IMR-90 (cell line): ENCODE measurements around the gene ERMP1. TPM values are rescaled to one million over a fixed set of nuclear protein-coding genes. Genes with fewer than 3 reads are reported as not detected.

Experiments
- ATAC-seq: fragments of 200-7000 bp; cut with Tn5 transposase; 2 replicates; pipeline ENCODE4 v1.9.1; 2020; ENCODE audit warnings: low read depth, mild to moderate bottlenecking, moderate library complexity
- BruUV-seq: library from RNA; stranded (reverse); fragments of 400-500 nt; replicated peaks from 2 replicates; lab custom pipeline; 2021; lab: Mats Ljungman, UMichigan
- CTCF ChIA-PET: fragments of 300-600 bp; formaldehyde crosslinking; extraction: SDS; loops from one replicate; lab custom pipeline; 2021; ENCODE audit warnings: antibody characterized with exemption; lab: Yijun Ruan, JAX
- POLR2A ChIA-PET: fragments of 300-600 bp; sonication (Branson Sonifier 250); formaldehyde crosslinking; loops from one replicate; lab custom pipeline; 2022; ENCODE audit warnings: antibody characterized with exemption; ENCODE audit not compliant: unreplicated experiment; lab: Charles Lee
- DNase-seq: peaks from one replicate; pipeline ENCODE4 v3.0.0; 2013
- H2AFZ ChIP-seq: replicated peaks from 2 replicates; pipeline ENCODE3; 2013; ENCODE audit warnings: low read length, mild to moderate bottlenecking; ENCODE audit not compliant: poor library complexity
- H2AK5ac ChIP-seq: 2 replicates; pipeline ENCODE4 v1.6.1; 2013; ENCODE audit warnings: low read depth, low read length, inconsistent platforms
- H2AK9ac ChIP-seq: replicated peaks from 2 replicates; pipeline ENCODE3; 2013; ENCODE audit warnings: mild to moderate bottlenecking, low read depth, low read length, moderate library complexity; ENCODE audit not compliant: poor library complexity
- H2BK120ac ChIP-seq: 2 replicates; pipeline ENCODE4 v1.6.1; 2013; ENCODE audit warnings: low read depth, low read length, inconsistent platforms
- H2BK15ac ChIP-seq: 3 replicates; pipeline ENCODE4 v1.6.1; 2013; ENCODE audit warnings: low read depth, low read length, inconsistent platforms
- H2BK20ac ChIP-seq: 2 replicates; pipeline ENCODE4 v1.6.1; 2013; ENCODE audit warnings: low read depth, mild to moderate bottlenecking, inconsistent platforms, low read length, moderate library complexity
- H2BK5ac ChIP-seq: 2 replicates; pipeline ENCODE4 v1.6.1; 2013; ENCODE audit warnings: mild to moderate bottlenecking, low read depth, low read length, inconsistent platforms; ENCODE audit not compliant: poor library complexity, severe bottlenecking
- H3K14ac ChIP-seq: replicated peaks from 2 replicates; pipeline ENCODE4 v1.6.1; 2013; ENCODE audit warnings: low read depth, low read length, inconsistent platforms
- H3K18ac ChIP-seq: 2 replicates; pipeline ENCODE4 v1.6.1; 2013; ENCODE audit warnings: low read depth, low read length, control low read depth
- H3K23ac ChIP-seq: 2 replicates; pipeline ENCODE4 v1.6.1; 2013; ENCODE audit warnings: low read depth, low read length, inconsistent platforms
- H3K27ac ChIP-seq: 2 replicates; pipeline ENCODE4 v1.5.1; 2013; ENCODE audit warnings: mild to moderate bottlenecking, control low read depth, low read length; ENCODE audit not compliant: insufficient read depth
- H3K27me3 ChIP-seq: 2 replicates; pipeline ENCODE4 v1.6.1; 2013; ENCODE audit warnings: low read length; ENCODE audit not compliant: control insufficient read depth, insufficient read depth
- H3K36me3 ChIP-seq: 2 replicates; pipeline ENCODE4 v1.6.1; 2013; ENCODE audit warnings: low read length, mixed read lengths; ENCODE audit not compliant: control insufficient read depth, insufficient read depth
- H3K4ac ChIP-seq: 2 replicates; pipeline ENCODE4 v1.6.1; 2013; ENCODE audit warnings: low read depth, low read length, inconsistent platforms
- H3K4me1 ChIP-seq: 2 replicates; pipeline ENCODE4 v1.6.1; 2013; ENCODE audit warnings: low read length, mixed read lengths; ENCODE audit not compliant: control insufficient read depth, insufficient read depth
- H3K4me2 ChIP-seq: 2 replicates; pipeline ENCODE4 v1.6.1; 2013; ENCODE audit warnings: low read depth, mild to moderate bottlenecking, control low read depth, low read length, moderate library complexity
- H3K4me3 ChIP-seq: 2 replicates; pipeline ENCODE4 v1.5.1; 2013; ENCODE audit warnings: low read depth, mild to moderate bottlenecking, control low read depth, low read length, moderate library complexity; ENCODE audit not compliant: insufficient read depth
- H3K56ac ChIP-seq: 2 replicates; pipeline ENCODE4 v1.6.1; 2013; ENCODE audit warnings: low read length, inconsistent platforms; ENCODE audit not compliant: insufficient read depth; ENCODE audit errors: extremely low read depth
- H3K79me1 ChIP-seq, 2 experiments: 2 replicates each; pipeline ENCODE4 v1.6.1; 2013; ENCODE audit warnings: low read length in 2 of 2, inconsistent platforms in 1 of 2, low read depth in 1 of 2
- H3K9ac ChIP-seq: 2 replicates; pipeline ENCODE4 v1.6.1; 2013; ENCODE audit warnings: low read depth, low read length, control low read depth
- H3K9me1 ChIP-seq: 2 replicates; pipeline ENCODE4 v1.6.1; 2013; ENCODE audit warnings: low read length, inconsistent platforms; ENCODE audit not compliant: insufficient read depth
- H3K9me3 ChIP-seq: 2 replicates; pipeline ENCODE4 v1.6.1; 2013; ENCODE audit warnings: low read length; ENCODE audit not compliant: control insufficient read depth, insufficient read depth
- H4K20me1 ChIP-seq: 2 replicates; pipeline ENCODE4 v1.6.1; 2013; ENCODE audit warnings: low read length, inconsistent platforms; ENCODE audit not compliant: insufficient read depth
- H4K5ac ChIP-seq: 2 replicates; pipeline ENCODE4 v1.6.1; 2013; ENCODE audit warnings: mild to moderate bottlenecking, low read depth, low read length, control low read depth
- H4K8ac ChIP-seq, 2 experiments: 2 replicates each; pipeline ENCODE4 v1.6.1; 2013; ENCODE audit warnings: low read depth in 2 of 2, low read length in 2 of 2, control low read depth in 1 of 2, inconsistent platforms in 1 of 2
- H4K91ac ChIP-seq: 2 replicates; pipeline ENCODE4 v1.6.1; 2013; ENCODE audit warnings: low read depth, low read length, inconsistent platforms; ENCODE audit not compliant: insufficient read depth
- BHLHE40 ChIP-seq: fragments of 150-350 bp; IDR thresholded peaks from 2 replicates; pipeline ENCODE4 v1.6.1; 2016; ENCODE audit warnings: mild to moderate bottlenecking, low read depth, low read length
- CEBPB ChIP-seq: IDR thresholded peaks from 2 replicates; pipeline ENCODE4 v1.6.1; 2012; ENCODE audit warnings: low read depth, low read length, improper control_type of control experiment
- CHD1 ChIP-seq: IDR thresholded peaks from 2 replicates; pipeline ENCODE4 v1.6.1; 2012; ENCODE audit warnings: low read depth, low read length, improper control_type of control experiment
- CTCF ChIP-seq: conservative IDR thresholded peaks from 2 replicates; pipeline ENCODE4 v1.5.1; 2012; ENCODE audit warnings: mild to moderate bottlenecking, low read depth, low read length, improper control_type of control experiment
- ELK1 ChIP-seq: fragments of 150-350 bp; IDR thresholded peaks from 2 replicates; pipeline ENCODE4 v1.6.1; 2016; ENCODE audit warnings: low read depth, mild to moderate bottlenecking, low read length, moderate library complexity, borderline replicate concordance
- FOS ChIP-seq: fragments of 150-350 bp; IDR thresholded peaks from 2 replicates; pipeline ENCODE4 v1.6.1; 2016; ENCODE audit warnings: low read depth, low read length
- MAFK ChIP-seq: IDR thresholded peaks from 2 replicates; pipeline ENCODE4 v1.6.1; 2012; ENCODE audit warnings: low read depth, low read length, improper control_type of control experiment
- MAZ ChIP-seq: IDR thresholded peaks from 2 replicates; pipeline ENCODE4 v1.6.1; 2012; ENCODE audit warnings: low read depth, mild to moderate bottlenecking, low read length, improper control_type of control experiment, moderate library complexity, borderline replicate concordance
- MXI1 ChIP-seq: IDR thresholded peaks from 2 replicates; pipeline ENCODE4 v1.6.1; 2012; ENCODE audit warnings: low read depth, mild to moderate bottlenecking, low read length, moderate library complexity, borderline replicate concordance
- NFE2L2 ChIP-seq: fragments of 150-350 bp; IDR thresholded peaks from 2 replicates; pipeline ENCODE4 v1.6.1; 2016; ENCODE audit warnings: low read depth, mild to moderate bottlenecking, low read length
- POLR2A ChIP-seq: IDR thresholded peaks from 2 replicates; pipeline ENCODE4 v1.6.1; 2012; ENCODE audit warnings: mild to moderate bottlenecking, low read depth, low read length
- RAD21 ChIP-seq: IDR thresholded peaks from 2 replicates; pipeline ENCODE4 v1.6.1; 2012; ENCODE audit warnings: low read length, improper control_type of control experiment
- RCOR1 ChIP-seq: IDR thresholded peaks from 2 replicates; pipeline ENCODE4 v1.6.1; 2012; ENCODE audit warnings: mild to moderate bottlenecking, low read length, improper control_type of control experiment; ENCODE audit not compliant: insufficient replicate concordance
- RFX5 ChIP-seq: IDR thresholded peaks from 2 replicates; pipeline ENCODE4 v1.8.0; 2012; ENCODE audit warnings: low read depth, mild to moderate bottlenecking, low read length, moderate library complexity
- SMC3 ChIP-seq: fragments of 150-350 bp; IDR thresholded peaks from 2 replicates; pipeline ENCODE4 v1.6.1; 2016; ENCODE audit warnings: low read depth, mild to moderate bottlenecking, antibody characterized with exemption, low read length, moderate library complexity
- USF2 ChIP-seq: fragments of 150-350 bp; IDR thresholded peaks from 2 replicates; pipeline ENCODE4 v1.6.1; 2017; ENCODE audit warnings: mild to moderate bottlenecking, antibody characterized with exemption, low read length, low read depth
- WGBS, 2 experiments: methylation state at CpG; one replicate each; pipeline versions ENCODE4 v1.1.5 to v1.1.7; 2013; ENCODE audit warnings: missing lambda C conversion rate in 2 of 2; ENCODE audit not compliant: insufficient read length in 1 of 2; ENCODE audit errors: extremely low coverage in 2 of 2; 5-methylcytosine and 5-hydroxymethylcytosine counted together
- dilution Hi-C: fragments of 300-500 bp; cut with HindIII; formaldehyde crosslinking; loops from one replicate; pipeline ENCODE4 v1.14.3; 2018; ENCODE audit warnings: low sequenced_read_pairs; ENCODE audit not compliant: unreplicated experiment
- in situ Hi-C: fragments of 300-500 bp; cut with MboI; formaldehyde crosslinking; loops from 3 replicates; pipeline ENCODE4 v1.14.3; 2019; ENCODE audit warnings: low sequenced_read_pairs, inconsistent platforms, mixed read lengths
- intact Hi-C: fragments of 100-400 bp; cut with micrococcal nuclease; formaldehyde crosslinking; loops from 2 replicates; pipeline ENCODE4 v1.10.0; 2022
- polyA plus RNA-seq, 3 experiments: library from polyadenylated mRNA; depleted of rRNA; stranded (reverse); fragments of >200 nt; gene quantifications; 2 replicates each; pipeline ENCODE4 v1.2.3, GENCODE V29; 2012; ENCODE audit warnings: low replicate concordance in 1 of 3
- total RNA-seq: library from RNA; depleted of rRNA; stranded (reverse); fragments of >200 nt; gene quantifications from 2 replicates; pipeline ENCODE4 v1.2.3, GENCODE V29; 2012

ERMP1 gene
- total and polyA plus RNA-seq, 2 of the 4 experiments (the other 2 are of a cell fraction), result 2.2 to 4.7 TPM

- no peak overlapping the region for H4K8ac ChIP-seq
- in situ Hi-C loops, result no loop called here
- no peak for DNase-seq
- no peak overlapping the region for H3K56ac ChIP-seq
- H3K4me1 ChIP-seq, result peaks cover 2% of the 10 kb centered on the region; the same call in 1 of the 2 replicates
- H2BK15ac ChIP-seq, result no peak overlapping the region
- H3K4me2 ChIP-seq, result no peak overlapping the region
- H3K27ac ChIP-seq, result no peak overlapping the region
- dilution Hi-C loops, result no loop called here
- H2AFZ ChIP-seq, result no peak overlapping the region
- WGBS, 2 experiments, result no CpG with 5 or more reads among the region's 3 CpGs
- no peak overlapping the region for H2BK5ac ChIP-seq
- no peak overlapping the region for H3K14ac ChIP-seq
- no peaks in the 10 kb centered on the region for H3K9me3 ChIP-seq
- no peak overlapping the region for H3K23ac ChIP-seq
- H3K27me3 ChIP-seq, result peaks cover 23% of the 10 kb centered on the region
- H3K36me3 ChIP-seq, result no peaks in the 10 kb centered on the region
- H2AK5ac ChIP-seq, result no peak overlapping the region
- H2BK20ac ChIP-seq, result no peak overlapping the region
- intact Hi-C loops, result no loop called here
- POLR2A ChIA-PET, result no interaction called here
- no peaks in the 10 kb centered on the region for H4K20me1 ChIP-seq
- no peak overlapping the region for H3K4me3 ChIP-seq
- H3K18ac ChIP-seq, result no peak overlapping the region
- no peaks in the 10 kb centered on the region for H3K9me1 ChIP-seq
- CTCF ChIA-PET, result no interaction called here
- H3K9ac ChIP-seq, result no peak overlapping the region
- H4K5ac ChIP-seq, result no peak overlapping the region
- H2AK9ac ChIP-seq, result no peak overlapping the region
- no peak overlapping the region for H3K4ac ChIP-seq
- H2BK120ac ChIP-seq, result no peak overlapping the region
- no TSS peak for BruUV-seq
- no peak overlapping the region for H4K91ac ChIP-seq
- H3K79me1 ChIP-seq, result no peaks in the 10 kb centered on the region
- ATAC-seq, result no peak
- no peak for TF ChIP-seq CEBPB
- no peak for TF ChIP-seq SMC3
- no peak for TF ChIP-seq CTCF
- TF ChIP-seq MAFK, result no peak
- TF ChIP-seq ELK1, result no peak
- no peak for TF ChIP-seq FOS
- TF ChIP-seq RCOR1, result no peak
- TF ChIP-seq NFE2L2, result no peak
- TF ChIP-seq CHD1, result no peak
- no peak for TF ChIP-seq USF2
- no peak for TF ChIP-seq MXI1
- TF ChIP-seq RFX5, result no peak
- TF ChIP-seq MAZ, result no peak
- TF ChIP-seq POLR2A, result no peak
- no peak for TF ChIP-seq BHLHE40
- no peak for TF ChIP-seq RAD21
These were observed 20.7 kb upstream of the ERMP1 start for GRCh38 chr9:5853617-5854016.
